Stimulated activated CD4-positive, alpha-beta T cell treated with anti-CD3 and anti-CD28 coated beads, Interleukin-2, amount 100 ng/mL, for 4 hours (primary cell): ENCODE measurements around the gene SELE.

ENCODE experiments used
- DNase-seq: peaks from one replicate; pipeline ENCODE4 v3.0.0-alpha.2; 2020; ENCODE audit warnings: low read depth

Gene SELE

DNA sequence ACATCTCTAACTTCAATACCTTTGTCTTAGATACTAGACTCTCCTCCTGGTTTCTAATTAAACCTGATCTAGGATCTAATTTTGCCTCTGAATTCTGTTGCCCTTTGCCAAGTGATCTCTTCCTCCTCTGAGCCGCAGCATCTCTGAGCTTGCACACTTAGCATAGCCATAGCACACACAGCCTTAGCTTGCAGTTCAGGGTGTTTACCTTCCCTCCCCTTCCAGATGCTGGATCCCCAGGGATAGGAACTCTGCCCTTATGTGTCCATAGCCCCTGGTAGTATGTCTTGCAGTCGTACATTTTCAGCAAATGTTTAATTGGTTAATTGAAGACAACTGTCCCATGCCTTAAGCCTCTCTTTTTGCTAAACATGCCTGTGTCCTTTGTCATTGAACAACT lies 52.7 kb downstream of the SELE start:
- DNase-seq: no peak

DNA sequence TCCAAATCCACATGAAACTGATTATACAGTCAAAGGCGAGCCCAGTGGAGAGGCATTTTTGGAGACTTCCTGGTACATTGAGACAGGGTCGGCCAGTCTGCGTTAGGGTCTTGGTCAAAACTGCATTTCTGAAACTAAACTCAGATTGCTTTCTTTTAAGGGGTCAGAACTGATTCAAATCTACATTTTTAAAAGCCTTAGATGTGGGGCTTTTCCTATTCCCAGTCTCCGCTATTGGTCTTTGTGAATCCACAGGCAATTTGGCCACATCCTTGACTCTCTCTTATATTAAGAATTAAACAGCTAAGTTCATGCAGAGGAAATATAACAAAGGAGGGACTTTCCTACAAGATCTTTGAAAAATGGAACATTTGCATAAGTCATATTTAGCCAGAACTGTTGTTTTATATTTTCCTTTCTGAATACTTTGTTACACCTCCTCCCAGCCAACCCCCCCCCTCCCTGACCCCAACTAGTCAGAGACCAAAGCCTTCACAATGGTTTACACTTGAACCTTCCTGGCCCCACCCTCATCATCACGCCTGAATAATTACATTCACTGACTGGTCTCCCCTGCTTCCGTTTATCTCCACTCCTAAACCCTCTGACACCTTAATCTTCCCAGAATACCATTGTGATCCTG lies 53.4 kb downstream of the SELE start:
- peak; percentile 77 for DNase-seq

DNA sequence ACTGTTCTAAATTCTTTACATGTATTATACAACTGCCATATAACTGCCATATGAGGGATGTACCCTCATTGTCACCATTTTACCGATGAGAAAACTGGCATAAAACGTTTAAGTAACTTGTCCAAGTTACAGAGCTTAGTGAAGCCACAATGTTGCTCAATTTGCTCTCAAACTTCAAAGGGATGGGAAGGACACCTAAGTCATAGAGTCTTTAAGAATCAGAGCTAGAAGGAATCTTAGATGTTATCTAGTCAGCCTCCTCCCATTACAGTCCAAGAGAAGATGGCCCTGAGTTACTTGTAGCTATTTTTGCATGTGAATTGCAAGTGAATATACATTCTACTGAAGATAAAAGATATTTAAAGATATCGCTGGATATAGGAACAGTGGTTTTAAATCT lies 54.2 kb downstream of the SELE start:
- DNase-seq: no peak

DNA sequence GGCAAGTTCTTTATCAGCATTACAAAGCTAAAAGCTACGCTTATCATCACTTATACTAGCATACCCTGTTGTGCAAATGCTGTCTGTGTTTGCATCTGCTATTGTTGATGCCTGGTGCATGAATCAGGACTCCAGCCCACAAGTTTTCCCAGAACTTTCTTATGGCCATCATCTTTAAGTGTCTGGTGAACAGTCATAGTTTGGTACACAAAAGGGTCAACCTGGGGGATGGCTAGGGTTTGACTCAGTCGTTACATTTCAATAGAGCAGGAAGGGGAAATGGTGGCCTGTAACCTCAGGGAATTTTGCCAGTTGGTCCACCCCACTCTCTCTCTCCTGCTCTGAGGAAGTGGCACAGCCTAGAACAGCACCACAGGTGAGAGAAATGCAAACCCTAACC lies 57.9 kb downstream of the SELE start:
- DNase-seq: no peak
